Measurements from ENCODE around the gene EFCAB14. TPM values are rescaled to one million over a fixed set of nuclear protein-coding genes. Genes with fewer than 3 reads are reported as not detected.
"Not testable (repeated sequence)": the region's sequence is repeated elsewhere in the genome, so short reads cannot be mapped to it uniquely, and the experiment has no call there.

The EFCAB14 gene
- total and polyA plus RNA-seq, 5 experiments from 2014 or later, result 75.9 to 99.5 (median 88.7) TPM

- Mint-ChIP-seq H3K4me3 (no peak overlapping the region), H3K27ac (peak overlapping the region in 1 of 10 donors; percentile 43), H3K9me3 (peaks cover 0 to 6% (median 0%) of the 10 kb centered on the region in 9 donors), H3K27me3 (no peaks in the 10 kb centered on the region), H3K36me3 (peaks cover 15 to 71% (median 32%) of the 10 kb centered on the region in 3 donors), H3K4me1 (peaks cover 0 to 5% (median 1%) of the 10 kb centered on the region in 4 donors)
- DNase-seq (no peak), ATAC-seq (no peak)
- POLR2A ChIA-PET, result no interaction called here
Measured at GRCh38 chr1:46659307-46659870, 59.5 kb downstream of the EFCAB14 start.

- POLR2A ChIA-PET, result interaction anchor here (0.6 kb wide), 1 partner anchor 125 kb away, joined by 3 read pairs; no protein-coding TSS in a partner anchor
- H3K36me3 Mint-ChIP-seq, result peaks cover 15 to 72% (median 35%) of the 10 kb centered on the region in 3 donors
- no peak overlapping the region for H3K4me3 Mint-ChIP-seq
- DNase-seq, result no peak
- no peak for ATAC-seq
- H3K4me1 Mint-ChIP-seq, result peaks cover 0 to 5% (median 1%) of the 10 kb centered on the region in 4 donors
- H3K27ac Mint-ChIP-seq, result no peak overlapping the region
- H3K9me3 Mint-ChIP-seq, result peaks cover 0 to 6% (median 0%) of the 10 kb centered on the region in 9 donors
- H3K27me3 Mint-ChIP-seq, result no peaks in the 10 kb centered on the region
Measured at GRCh38 chr1:46657775-46658174, 61.1 kb downstream of the EFCAB14 start.

GRCh38 chr1:46656643-46657042, 62.3 kb downstream of the EFCAB14 start:
- ATAC-seq (no peak), DNase-seq (no peak)
- peaks cover 21 to 82% (median 45%) of the 10 kb centered on the region in 3 donors for H3K36me3 Mint-ChIP-seq
- H3K4me1 Mint-ChIP-seq, result peaks cover 0 to 5% (median 1%) of the 10 kb centered on the region in 4 donors
- peaks cover 0 to 6% (median 0%) of the 10 kb centered on the region in 9 donors for H3K9me3 Mint-ChIP-seq
- POLR2A ChIA-PET, result no interaction called here
- H3K27me3 Mint-ChIP-seq, result no peaks in the 10 kb centered on the region
- H3K4me3 Mint-ChIP-seq, result no peak overlapping the region
- H3K27ac Mint-ChIP-seq, result no peak overlapping the region

- Mint-ChIP-seq H3K4me1 (peaks cover 0 to 3% (median under 1%) of the 10 kb centered on the region in 4 donors), H3K27ac (no peak overlapping the region), H3K4me3 (no peak overlapping the region), H3K9me3 (peaks cover 0 to 6% (median 0%) of the 10 kb centered on the region in 9 donors), H3K36me3 (peaks cover 21 to 84% (median 50%) of the 10 kb centered on the region in 3 donors), H3K27me3 (no peaks in the 10 kb centered on the region)
- no peak for DNase-seq
- POLR2A ChIA-PET, result no interaction called here
- no peak for ATAC-seq
Measured at GRCh38 chr1:46655848-46656247, 63.1 kb downstream of the EFCAB14 start.

- H3K9me3 Mint-ChIP-seq, result peaks cover 0 to 11% (median 2%) of the 10 kb centered on the region in 9 donors
- POLR2A ChIA-PET, result not testable (repeated sequence)
Measured at GRCh38 chr1:46654698-46655097, 64.2 kb downstream of the EFCAB14 start.

GRCh38 chr1:46654012-46654411, 64.9 kb downstream of the EFCAB14 start:
- POLR2A ChIA-PET, result no interaction called here
- Mint-ChIP-seq H3K9me3 (peaks cover 0 to 11% (median 2%) of the 10 kb centered on the region in 9 donors), H3K4me1 (no peaks in the 10 kb centered on the region), H3K4me3 (no peak overlapping the region), H3K36me3 (peaks cover 27 to 87% (median 66%) of the 10 kb centered on the region in 3 donors), H3K27ac (peak overlapping the region in 2 of 10 donors; percentile 11 to 35), H3K27me3 (no peaks in the 10 kb centered on the region)
- DNase-seq, result no peak
- no peak for ATAC-seq

More at GRCh38 chr1:46654698-46655097, 64.2 kb downstream of the EFCAB14 start:
- not testable (repeated sequence) for H3K27me3 Mint-ChIP-seq, ATAC-seq, H3K4me3 Mint-ChIP-seq, H3K4me1 Mint-ChIP-seq, DNase-seq, H3K27ac Mint-ChIP-seq
- peaks cover 27 to 86% (median 60%) of the 10 kb centered on the region in 3 donors for H3K36me3 Mint-ChIP-seq

- Mint-ChIP-seq H3K4me1 (no peaks in the 10 kb centered on the region), H3K9me3 (peaks cover 0 to 11% (median 2%) of the 10 kb centered on the region in 9 donors), H3K4me3 (no peak overlapping the region), H3K27ac (no peak overlapping the region), H3K27me3 (no peaks in the 10 kb centered on the region), H3K36me3 (peaks cover 27 to 90% (median 69%) of the 10 kb centered on the region in 3 donors)
- ATAC-seq, result no peak
- DNase-seq, result no peak
- POLR2A ChIA-PET, result no interaction called here
Measured at GRCh38 chr1:46653405-46653958, 65.4 kb downstream of the EFCAB14 start.

- POLR2A ChIA-PET, result interaction anchor here (0.7 kb wide), 1 partner anchor 13 kb away, joined by 3 read pairs; no protein-coding TSS in a partner anchor
- H3K27me3 Mint-ChIP-seq, result no peaks in the 10 kb centered on the region
- H3K27ac Mint-ChIP-seq, result peak overlapping the region in 1 of 10 donors; percentile 3
- DNase-seq (no peak), ATAC-seq (no peak)
- peaks cover 0 to 11% (median 2%) of the 10 kb centered on the region in 9 donors for H3K9me3 Mint-ChIP-seq
- no peak overlapping the region for H3K4me3 Mint-ChIP-seq
- H3K36me3 Mint-ChIP-seq, result peaks cover 29 to 87% (median 71%) of the 10 kb centered on the region in 3 donors
- H3K4me1 Mint-ChIP-seq, result no peaks in the 10 kb centered on the region
Measured at GRCh38 chr1:46652321-46653100, 66.4 kb downstream of the EFCAB14 start.

GRCh38 chr1:46651152-46651551, 67.8 kb downstream of the EFCAB14 start:
- ATAC-seq, H3K27ac Mint-ChIP-seq, H3K4me3 Mint-ChIP-seq, DNase-seq, H3K27me3 Mint-ChIP-seq, POLR2A ChIA-PET, H3K4me1 Mint-ChIP-seq: not testable (repeated sequence)
- Mint-ChIP-seq H3K36me3 (peaks cover 31 to 88% (median 72%) of the 10 kb centered on the region in 3 donors), H3K9me3 (peaks cover 0 to 11% (median 2%) of the 10 kb centered on the region in 9 donors)

- POLR2A ChIA-PET, result no interaction called here
- DNase-seq, result no peak
- Mint-ChIP-seq H3K27me3 (no peaks in the 10 kb centered on the region), H3K27ac (no peak overlapping the region), H3K36me3 (peaks cover 24 to 84% (median 65%) of the 10 kb centered on the region in 3 donors), H3K4me3 (no peak overlapping the region), H3K4me1 (no peaks in the 10 kb centered on the region), H3K9me3 (peaks cover 0 to 11% (median 2%) of the 10 kb centered on the region in 9 donors)
- no peak for ATAC-seq
Measured at GRCh38 chr1:46650491-46650890, 68.4 kb downstream of the EFCAB14 start.

GRCh38 chr1:46649764-46650163, 69.2 kb downstream of the EFCAB14 start:
- H3K4me3 Mint-ChIP-seq, result no peak overlapping the region
- no peak for DNase-seq
- H3K9me3 Mint-ChIP-seq, result peaks cover 0 to 8% (median 2%) of the 10 kb centered on the region in 9 donors
- H3K27me3 Mint-ChIP-seq, result no peaks in the 10 kb centered on the region
- no peak overlapping the region for H3K27ac Mint-ChIP-seq
- POLR2A ChIA-PET, result no interaction called here
- H3K36me3 Mint-ChIP-seq, result peaks cover 19 to 82% (median 59%) of the 10 kb centered on the region in 3 donors
- H3K4me1 Mint-ChIP-seq, result no peaks in the 10 kb centered on the region
- ATAC-seq, result no peak

- ATAC-seq (no peak), DNase-seq (no peak)
- Mint-ChIP-seq H3K36me3 (peaks cover 16 to 73% (median 46%) of the 10 kb centered on the region in 3 donors), H3K4me1 (no peaks in the 10 kb centered on the region), H3K4me3 (no peak overlapping the region), H3K27me3 (no peaks in the 10 kb centered on the region), H3K27ac (no peak overlapping the region), H3K9me3 (peaks cover 0 to 8% (median 0%) of the 10 kb centered on the region in 9 donors)
- POLR2A ChIA-PET, result no interaction called here
Measured at GRCh38 chr1:46647611-46648010, 71.3 kb downstream of the EFCAB14 start.

GRCh38 chr1:46646844-46647243, 72.1 kb downstream of the EFCAB14 start:
- POLR2A ChIA-PET, result no interaction called here
- peaks cover 11 to 71% (median 42%) of the 10 kb centered on the region in 3 donors for H3K36me3 Mint-ChIP-seq

More at GRCh38 chr1:46646844-46647243, 72.1 kb downstream of the EFCAB14 start:
- no peaks in the 10 kb centered on the region for H3K4me1 Mint-ChIP-seq
- H3K27me3 Mint-ChIP-seq, result no peaks in the 10 kb centered on the region
- H3K4me3 Mint-ChIP-seq, result no peak overlapping the region
- ATAC-seq, result no peak
- H3K9me3 Mint-ChIP-seq, result peaks cover 0 to 5% (median 0%) of the 10 kb centered on the region in 9 donors
- DNase-seq, result no peak
- H3K27ac Mint-ChIP-seq, result no peak overlapping the region
